Cardiac muscle cell (in vitro differentiated cells and primary cell): ENCODE data around the gene C2CD3. TPM values are rescaled to one million over a fixed set of nuclear protein-coding genes. Genes with fewer than 3 reads are reported as not detected.

Experiments
- DNase-seq, 2 donors: peaks; one replicate each; pipeline versions ENCODE4 v3.0.0 to v3.0.0-alpha.2; 2010 to 2017; ENCODE audit warnings: low read depth in 1 of 2, low spot score in 1 of 2
- H3K27ac ChIP-seq: fragments of 200-600 bp; sonication (generic); 2 replicates; pipeline ENCODE4 v1.5.1; 2016
- H3K27me3 ChIP-seq: fragments of 200-600 bp; sonication (generic); 2 replicates; pipeline ENCODE4 v1.6.0; 2016; ENCODE audit warnings: control low read depth
- H3K36me3 ChIP-seq: fragments of 200-600 bp; sonication (generic); 2 replicates; pipeline ENCODE4 v1.5.1; 2016; ENCODE audit warnings: control low read depth
- H3K4me1 ChIP-seq: fragments of 200-600 bp; sonication (generic); 2 replicates; pipeline ENCODE4 v1.8.1; 2017; ENCODE audit warnings: low read depth, mild to moderate bottlenecking, mixed run types
- H3K4me3 ChIP-seq: fragments of 200-600 bp; sonication (generic); 2 replicates; pipeline ENCODE4 v1.5.1; 2016; ENCODE audit warnings: mild to moderate bottlenecking
- H3K9me3 ChIP-seq: fragments of 200-600 bp; sonication (generic); 2 replicates; pipeline ENCODE4 v1.5.1; 2017; ENCODE audit warnings: low read depth, mild to moderate bottlenecking, control low read depth
- CTCF ChIP-seq: IDR thresholded peaks from 2 replicates; pipeline ENCODE4 v1.5.1; 2012; ENCODE audit warnings: low read depth, mild to moderate bottlenecking, low read length
- polyA plus RNA-seq: library from polyadenylated mRNA; unstranded; fragments of >200 nt; fragmentation: Nextera tagmentation; extraction: Ambion mirVana; gene quantifications from 2 replicates; pipeline ENCODE4 v1.2.1, GENCODE V29; 2016
- total RNA-seq: library from RNA; depleted of rRNA; stranded (reverse); fragments of >200 nt; gene quantifications from 2 replicates; pipeline ENCODE4 v1.2.3, GENCODE V29; 2016

C2CD3 gene
- total and polyA plus RNA-seq, 2 experiments from 2014 or later, result 10.2 to 13.3 TPM

- Histone ChIP-seq H3K9me3 (no peaks in the 10 kb centered on the region), H3K27me3 (no peaks in the 10 kb centered on the region), H3K4me3 (no peak overlapping the region), H3K36me3 (no peaks in the 10 kb centered on the region), H3K27ac (no peak overlapping the region), H3K4me1 (no peaks in the 10 kb centered on the region)
- DNase-seq, result no peak
- no peak for TF ChIP-seq CTCF
These were observed 25.0 kb upstream of the C2CD3 start for GRCh38 chr11:74195828-74196227.

GRCh38 chr11:74185695-74186094 lies 14.9 kb upstream of the C2CD3 start:
- Histone ChIP-seq H3K4me3 (no peak overlapping the region), H3K27me3 (no peaks in the 10 kb centered on the region), H3K27ac (peak overlapping the region; percentile 43), H3K36me3 (no peaks in the 10 kb centered on the region), H3K9me3 (no peaks in the 10 kb centered on the region), H3K4me1 (peaks cover 7% of the 10 kb centered on the region)
- TF ChIP-seq CTCF, result no peak
- no peak for DNase-seq

- H3K9me3 ChIP-seq, result no peaks in the 10 kb centered on the region
These were observed 14.5 kb upstream of the C2CD3 start for GRCh38 chr11:74185285-74185684.

GRCh38 chr11:74182635-74183034 lies 11.8 kb upstream of the C2CD3 start:
- Histone ChIP-seq H3K36me3 (no peaks in the 10 kb centered on the region), H3K4me3 (no peak overlapping the region), H3K9me3 (no peaks in the 10 kb centered on the region), H3K4me1 (peaks cover 7% of the 10 kb centered on the region), H3K27ac (no peak overlapping the region), H3K27me3 (no peaks in the 10 kb centered on the region)
- no peak for TF ChIP-seq CTCF
- peak in 1 of 2 donors; percentile 17 for DNase-seq

More at GRCh38 chr11:74185285-74185684, 14.5 kb upstream of the C2CD3 start:
- no peak for TF ChIP-seq CTCF
- no peaks in the 10 kb centered on the region for H3K27me3 ChIP-seq
- no peak overlapping the region for H3K27ac ChIP-seq
- H3K4me3 ChIP-seq, result no peak overlapping the region
- peaks cover 7% of the 10 kb centered on the region for H3K4me1 ChIP-seq
- no peaks in the 10 kb centered on the region for H3K36me3 ChIP-seq
- DNase-seq, result no peak

- peaks cover 3% of the 10 kb centered on the region for H3K36me3 ChIP-seq
- no peaks in the 10 kb centered on the region for H3K4me1 ChIP-seq
- no peaks in the 10 kb centered on the region for H3K9me3 ChIP-seq
- H3K4me3 ChIP-seq, result no peak overlapping the region
- no peak for DNase-seq
- H3K27ac ChIP-seq, result no peak overlapping the region
- TF ChIP-seq CTCF, result no peak
- H3K27me3 ChIP-seq, result no peaks in the 10 kb centered on the region
These were observed 8.6 kb upstream of the C2CD3 start for GRCh38 chr11:74179234-74180052.
